SU-DHL-6 (cell line): ENCODE measurements around the gene DYNLL2.
"Not testable (repeated sequence)": the region's sequence is repeated elsewhere in the genome, so short reads cannot be mapped to it uniquely, and the experiment has no call there.

Experiments
- H2AFZ ChIP-seq: fragments of 200-600 bp; sonication (generic); 2 replicates; pipeline ENCODE4 v1.6.1; 2014; ENCODE audit warnings: low read depth, mild to moderate bottlenecking, moderate library complexity, mixed read lengths, antibody characterized with exemption, low read length; ENCODE audit not compliant: severe bottlenecking
- H3F3A ChIP-seq: fragments of 200-600 bp; shearing (Covaris generic); 2 replicates; pipeline ENCODE4 v1.6.0; 2016; ENCODE audit warnings: antibody characterized with exemption, mild to moderate bottlenecking; ENCODE audit not compliant: insufficient read depth
- H3K27ac ChIP-seq: fragments of 200-600 bp; sonication (generic); 2 replicates; pipeline ENCODE4 v1.5.1; 2016; ENCODE audit warnings: low read depth, mild to moderate bottlenecking, low read length, moderate library complexity, mixed read lengths
- H3K27me3 ChIP-seq: fragments of 200-600 bp; sonication (generic), shearing (Covaris generic); 2 replicates; pipeline ENCODE4 v1.6.0; 2014; ENCODE audit warnings: mild to moderate bottlenecking, low read length
- H3K36me3 ChIP-seq: fragments of 200-600 bp; sonication (generic); 2 replicates; pipeline ENCODE4 v1.6.1; 2014; ENCODE audit warnings: mild to moderate bottlenecking, low read length, mixed read lengths
- H3K4me2 ChIP-seq: fragments of 300-600, 200-600 bp; shearing (Covaris generic), sonication (generic); 2 replicates; pipeline ENCODE4 v1.6.0; 2014; ENCODE audit warnings: low read length, low read depth, mild to moderate bottlenecking; ENCODE audit not compliant: poor library complexity, severe bottlenecking
- H3K4me3 ChIP-seq: fragments of 200-600 bp; sonication (generic); 2 replicates; pipeline ENCODE4 v1.5.1; 2014; ENCODE audit warnings: antibody characterized with exemption, low read length, mild to moderate bottlenecking, mixed read lengths; ENCODE audit not compliant: insufficient read depth, poor library complexity, severe bottlenecking
- H3K79me2 ChIP-seq: fragments of 200-600 bp; sonication (generic); 2 replicates; pipeline ENCODE4 v1.6.1; 2014; ENCODE audit warnings: mild to moderate bottlenecking, low read length, moderate library complexity; ENCODE audit not compliant: insufficient read depth
- H3K9ac ChIP-seq: fragments of 200-600 bp; sonication (generic); 2 replicates; pipeline ENCODE4 v1.7.0; 2014; ENCODE audit warnings: mild to moderate bottlenecking, low read length
- H3K9me2 ChIP-seq: fragments of 200-600 bp; sonication (generic); replicated peaks from 2 replicates; pipeline ENCODE4 v1.6.1; 2014; ENCODE audit warnings: low read length; ENCODE audit not compliant: insufficient read depth
- H3K9me3 ChIP-seq: fragments of 200-600 bp; sonication (generic); 2 replicates; pipeline ENCODE4 v1.6.1; 2014; ENCODE audit warnings: low read length, mixed read lengths; ENCODE audit not compliant: insufficient read depth
- H4K20me1 ChIP-seq: fragments of 200-600 bp; sonication (generic); 2 replicates; pipeline ENCODE4 v1.6.1; 2014; ENCODE audit warnings: low read depth, mild to moderate bottlenecking, antibody characterized with exemption, low read length, moderate library complexity, mixed read lengths
- CTCF ChIP-seq: fragments of 200-600 bp; sonication (generic); IDR thresholded peaks from one replicate; pipeline ENCODE4 v1.5.1; 2017; ENCODE audit warnings: antibody characterized with exemption, mild to moderate bottlenecking, low read length, moderate library complexity; ENCODE audit not compliant: insufficient read depth, poor library complexity, severe bottlenecking
- EZH2phosphoT487 ChIP-seq: fragments of 200-600 bp; sonication (generic), shearing (Covaris generic); conservative IDR thresholded peaks from 2 replicates; pipeline ENCODE4 v1.6.1; 2018; ENCODE audit warnings: mild to moderate bottlenecking, antibody characterized with exemption, low read length, moderate library complexity, mixed read lengths

The DYNLL2 gene

GRCh38 chr17:58127846-58128245, 44.6 kb downstream of the DYNLL2 start:
- H3K9me2 ChIP-seq: no peaks in the 10 kb centered on the region
- no peak overlapping the region for H3K4me2 ChIP-seq
- H3K27me3 ChIP-seq: no peaks in the 10 kb centered on the region
- H3K9me3 ChIP-seq: no peaks in the 10 kb centered on the region
- no peak overlapping the region for H3K4me3 ChIP-seq
- H3F3A ChIP-seq: no peaks in the 10 kb centered on the region
- no peaks in the 10 kb centered on the region for H3K79me2 ChIP-seq
- no peaks in the 10 kb centered on the region for H4K20me1 ChIP-seq
- H3K36me3 ChIP-seq: no peaks in the 10 kb centered on the region
- no peak overlapping the region for H3K27ac ChIP-seq
- H3K9ac ChIP-seq: no peak overlapping the region
- TF ChIP-seq CTCF (no peak), EZH2phosphoT487 (no peak)
- no peak overlapping the region for H2AFZ ChIP-seq

- H3K9me3 ChIP-seq, H3K36me3 ChIP-seq, H3F3A ChIP-seq, H3K79me2 ChIP-seq, H3K27me3 ChIP-seq, H3K27ac ChIP-seq, H3K9me2 ChIP-seq, H4K20me1 ChIP-seq, H3K9ac ChIP-seq, H3K4me2 ChIP-seq, H2AFZ ChIP-seq, H3K4me3 ChIP-seq: not testable (repeated sequence)
These were observed 49.5 kb downstream of the DYNLL2 start for GRCh38 chr17:58132697-58133096.

- Histone ChIP-seq H3K36me3 (no peaks in the 10 kb centered on the region), H3K27me3 (no peaks in the 10 kb centered on the region), H3K27ac (no peak overlapping the region), H4K20me1 (no peaks in the 10 kb centered on the region), H3K79me2 (no peaks in the 10 kb centered on the region), H3K9ac (no peak overlapping the region), H3K4me3 (no peak overlapping the region), H3F3A (no peaks in the 10 kb centered on the region), H3K9me3 (no peaks in the 10 kb centered on the region), H2AFZ (no peak overlapping the region), H3K4me2 (no peak overlapping the region), H3K9me2 (no peaks in the 10 kb centered on the region)
- peak; percentile 54 for TF ChIP-seq CTCF
- TF ChIP-seq EZH2phosphoT487: no peak
These were observed 53.6 kb downstream of the DYNLL2 start for GRCh38 chr17:58136669-58137279.

DNA sequence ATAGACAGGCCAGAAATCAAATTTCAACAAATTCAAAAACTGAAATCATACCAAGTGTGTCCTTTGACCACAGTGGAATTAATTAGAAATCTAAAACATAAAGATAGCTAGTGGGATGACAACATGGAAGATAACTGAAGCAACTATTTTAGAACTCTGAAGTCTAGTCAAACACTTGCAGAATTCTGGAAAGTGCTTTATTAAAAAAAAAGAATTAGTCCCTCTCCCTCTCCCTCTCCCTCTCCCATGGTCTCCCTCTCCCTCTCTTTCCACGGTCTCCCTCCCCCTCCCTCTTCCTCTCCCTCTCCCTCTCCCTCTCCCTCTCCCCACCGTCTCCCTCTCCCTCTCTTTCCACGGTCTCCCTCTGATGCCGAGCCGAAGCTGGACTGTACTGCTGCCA, 58.3 kb downstream of the DYNLL2 start:
- no peaks in the 10 kb centered on the region for H3K9me3 ChIP-seq
- no peaks in the 10 kb centered on the region for H3K27me3 ChIP-seq
- H4K20me1 ChIP-seq: no peaks in the 10 kb centered on the region
- no peak overlapping the region for H3K4me3 ChIP-seq
- H3K9me2 ChIP-seq: no peaks in the 10 kb centered on the region
- no peaks in the 10 kb centered on the region for H3F3A ChIP-seq
- H3K27ac ChIP-seq: no peak overlapping the region
- H2AFZ ChIP-seq: no peak overlapping the region
- TF ChIP-seq EZH2phosphoT487: no peak
- TF ChIP-seq CTCF: no peak
- H3K4me2 ChIP-seq: no peak overlapping the region
- no peaks in the 10 kb centered on the region for H3K36me3 ChIP-seq
- H3K79me2 ChIP-seq: no peaks in the 10 kb centered on the region
- H3K9ac ChIP-seq: no peak overlapping the region

GRCh38 chr17:58143335-58143734, 60.1 kb downstream of the DYNLL2 start:
- H3K4me3 ChIP-seq, H3K9me3 ChIP-seq, H3K9me2 ChIP-seq, H3K36me3 ChIP-seq, H3K79me2 ChIP-seq, H3K27ac ChIP-seq, H3K27me3 ChIP-seq, H3F3A ChIP-seq, H2AFZ ChIP-seq, H3K9ac ChIP-seq, H3K4me2 ChIP-seq, H4K20me1 ChIP-seq: not testable (repeated sequence)
